ENCODE measurements around the gene IP6K2.
A peak's percentile ranks its signal among the peaks of the same experiment; 100 is the strongest.
"Not testable (repeated sequence)": the region's sequence is repeated elsewhere in the genome, so short reads cannot be mapped to it uniquely, and the experiment has no call there.

IP6K2 gene

DNA sequence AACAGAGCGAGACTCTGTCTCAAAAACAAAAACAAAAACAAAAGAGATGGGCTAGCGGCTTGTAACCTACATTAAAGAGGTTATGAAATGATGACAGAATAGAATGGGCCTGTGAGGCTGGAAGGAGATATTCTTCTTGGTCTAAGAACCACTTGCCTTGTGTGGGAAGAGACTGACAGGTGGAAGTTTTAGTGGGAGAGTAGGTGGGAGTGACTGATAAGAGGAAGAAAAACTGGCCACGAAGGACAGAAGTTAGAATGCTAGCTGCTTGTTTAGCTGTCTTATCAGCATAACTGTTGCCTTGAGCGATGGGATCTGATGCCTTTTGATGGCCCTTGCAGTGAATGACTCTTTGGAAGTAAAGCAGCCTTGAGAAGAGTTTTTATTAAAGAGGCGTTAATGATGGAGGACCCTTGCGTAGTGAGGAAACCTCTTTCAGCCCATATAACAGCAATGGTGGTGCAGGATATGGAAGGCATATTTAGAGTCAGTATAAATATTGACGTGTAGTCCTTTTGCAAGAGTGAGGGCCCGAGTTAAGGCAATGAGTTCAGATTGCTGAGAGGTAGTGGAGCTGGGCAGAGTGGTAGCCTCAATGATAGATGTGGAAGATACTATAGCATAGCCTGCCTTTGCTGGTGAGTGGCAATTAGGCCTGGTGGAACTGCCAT, 8.3 kb upstream of the IP6K2 start:
- DNase-seq, result not testable (repeated sequence)

DNA sequence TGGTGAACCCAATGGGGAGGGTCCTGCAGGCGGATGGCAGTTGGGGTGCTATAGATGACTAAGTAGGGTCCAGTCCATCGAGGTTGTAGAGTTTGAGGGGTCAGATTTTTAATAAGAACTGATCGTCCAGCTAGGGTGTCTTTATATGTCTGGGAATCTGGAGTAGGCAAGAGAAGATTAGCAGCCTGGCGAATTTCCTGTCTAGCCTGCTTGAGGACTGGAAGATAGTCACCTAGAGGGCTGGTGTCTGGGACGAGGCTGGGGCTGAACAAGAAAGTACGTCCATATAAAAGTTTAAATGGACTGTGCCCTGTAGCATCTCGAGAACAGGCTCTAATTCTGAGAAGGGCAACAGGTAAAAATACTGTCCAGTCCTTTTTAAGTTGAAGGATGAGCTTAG, 6.7 kb upstream of the IP6K2 start:
- DNase-seq, result no peak

- DNase-seq, result not testable (repeated sequence)
Observed at GRCh38 chr3:48723293-48723692, 6.3 kb upstream of the IP6K2 start.

DNA sequence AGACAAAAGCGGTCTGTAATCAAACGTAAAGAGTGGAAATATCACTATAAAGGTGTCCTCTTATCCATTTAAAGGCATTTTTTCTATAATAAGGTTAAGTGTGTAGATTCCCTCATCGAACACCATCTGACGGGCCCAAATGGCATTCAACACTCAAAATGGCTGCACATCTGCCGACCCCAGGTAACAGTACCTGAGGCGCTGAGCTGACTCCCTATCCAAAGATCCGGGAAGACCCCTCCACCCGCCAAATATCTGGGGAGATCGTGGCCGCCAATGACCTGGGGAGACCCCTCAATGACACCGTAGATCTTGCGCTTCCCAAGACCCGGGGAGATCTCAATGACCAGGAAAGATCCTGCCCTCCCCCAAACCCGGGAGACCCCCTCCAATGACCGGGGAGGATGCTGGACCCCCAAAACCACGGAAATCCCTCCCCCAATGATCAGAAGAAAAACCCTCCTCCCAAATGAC, 476 bp downstream of the IP6K2 start:
- peak; percentile 47 for DNase-seq

- DNase-seq, result peak; percentile 53
Observed at GRCh38 chr3:48715174-48715800, 1.7 kb downstream of the IP6K2 start.

GRCh38 chr3:48711727-48712126, 5.3 kb downstream of the IP6K2 start:
- no peak for DNase-seq

DNA sequence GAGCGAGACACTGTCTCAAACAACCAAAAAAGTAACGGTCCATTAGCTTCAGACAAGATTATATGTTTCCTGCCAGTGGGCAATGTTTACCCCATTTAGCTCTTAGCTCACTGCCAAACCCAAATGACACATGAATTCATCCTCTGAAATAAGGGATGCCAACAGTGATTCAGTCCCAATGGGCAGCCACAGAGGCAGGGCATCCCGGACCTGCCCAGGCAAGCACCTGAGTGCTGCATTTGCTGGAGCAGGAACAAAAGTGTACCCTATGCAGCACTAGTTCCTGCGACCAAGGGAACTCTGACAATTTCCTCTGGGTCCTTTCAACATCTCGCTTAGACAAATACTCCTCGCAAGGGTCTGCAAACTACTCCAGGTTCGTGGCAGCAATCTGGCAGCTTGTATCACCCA, 8.0 kb downstream of the IP6K2 start:
- DNase-seq, result no peak

GRCh38 chr3:48708481-48708889, 8.5 kb downstream of the IP6K2 start:
- no peak for DNase-seq

- DNase-seq, result no peak
Observed at GRCh38 chr3:48707157-48707556, 9.9 kb downstream of the IP6K2 start.

GRCh38 chr3:48702320-48702920, 14.6 kb downstream of the IP6K2 start:
- no peak for DNase-seq

DNA sequence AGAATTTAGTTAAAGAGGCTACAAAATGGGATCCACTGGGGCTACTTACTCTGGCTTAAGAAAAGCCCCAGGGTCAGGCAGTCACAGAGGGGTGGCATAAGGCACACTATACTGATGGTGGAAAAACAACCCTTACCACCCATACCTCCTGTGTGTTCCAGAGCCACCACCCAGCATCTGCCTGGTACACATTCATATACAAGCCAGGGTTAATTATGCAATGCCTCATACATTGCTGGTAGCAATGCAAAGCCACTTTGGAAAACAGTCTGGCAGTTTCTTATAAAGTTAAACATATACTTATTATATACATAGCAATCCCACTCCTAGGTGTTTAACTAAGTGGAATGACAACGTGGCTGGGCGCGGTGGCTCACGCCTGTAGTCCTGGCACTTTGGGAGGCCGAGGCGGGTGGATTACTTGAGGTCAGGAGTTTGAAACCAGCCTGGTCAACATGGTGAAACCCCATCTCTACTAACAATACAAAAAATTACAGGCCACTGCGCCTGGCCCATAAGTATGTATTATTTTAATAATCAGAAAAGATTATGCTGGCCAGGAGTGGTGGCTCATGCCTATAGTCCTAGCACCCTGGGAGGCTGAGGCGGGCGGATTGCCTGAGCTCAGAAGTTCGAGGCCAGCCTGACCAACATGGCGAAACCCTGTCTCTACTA, 16.2 kb downstream of the IP6K2 start:
- DNase-seq, result peak; percentile 13

GRCh38 chr3:48698891-48699290, 18.1 kb downstream of the IP6K2 start:
- DNase-seq, result no peak

- DNase-seq, result no peak
Observed at GRCh38 chr3:48697952-48698351, 19.1 kb downstream of the IP6K2 start.

DNA sequence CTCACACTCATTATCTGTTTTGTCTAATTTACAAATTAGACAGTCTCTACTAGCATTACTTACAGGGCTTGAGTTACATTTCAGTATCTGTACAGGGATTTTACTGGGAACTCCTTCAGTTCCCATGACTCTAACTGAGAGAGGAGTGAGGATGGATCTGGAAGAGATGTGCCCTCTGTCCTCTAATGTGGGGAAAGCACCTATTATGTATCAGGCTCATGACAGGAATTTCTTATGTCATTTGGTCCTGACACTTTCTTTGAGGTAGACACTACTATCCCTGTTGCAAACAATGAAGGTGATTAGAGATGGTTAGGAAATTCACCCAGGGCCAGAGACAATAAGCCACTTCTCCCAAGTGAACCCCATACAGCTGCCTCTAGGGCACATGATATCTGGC, 20.4 kb downstream of the IP6K2 start:
- DNase-seq, result no peak

DNA sequence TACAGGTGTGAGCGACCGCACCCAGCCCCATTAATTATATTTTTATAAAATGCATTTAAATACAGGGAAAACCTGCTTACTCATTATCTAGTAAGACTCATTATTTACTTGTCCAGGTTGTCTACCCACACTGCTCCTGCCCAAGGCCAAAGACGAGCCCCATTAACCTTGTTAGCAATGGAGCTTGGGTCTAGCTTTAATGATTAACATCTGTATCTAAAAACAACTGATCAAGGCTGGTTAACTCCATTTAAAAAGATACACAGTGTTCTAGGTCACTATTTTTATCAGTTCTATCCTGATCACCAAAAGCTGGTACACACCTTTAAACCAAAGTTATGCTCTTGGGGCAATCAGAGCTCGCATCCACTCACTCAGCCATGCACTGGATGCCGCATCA, 20.9 kb downstream of the IP6K2 start:
- DNase-seq, result no peak

DNA sequence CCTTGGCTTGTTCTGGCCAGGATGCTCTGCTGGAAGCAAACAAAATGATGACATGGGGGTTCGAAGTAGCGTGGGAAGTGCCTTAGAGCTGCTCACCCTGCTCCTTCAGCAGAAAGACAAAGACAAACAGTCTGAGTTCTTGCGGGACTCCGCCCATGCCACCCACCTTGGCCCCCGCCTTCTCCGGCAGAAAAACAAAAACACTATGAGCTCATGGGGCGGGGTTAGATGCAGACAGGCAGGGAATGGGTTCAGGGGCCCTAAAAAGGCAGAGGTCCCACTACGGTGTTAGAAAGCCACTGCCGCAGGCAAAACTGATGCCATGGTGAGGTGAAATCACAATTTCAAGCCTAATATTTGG, 21.6 kb downstream of the IP6K2 start:
- DNase-seq, result no peak

DNA sequence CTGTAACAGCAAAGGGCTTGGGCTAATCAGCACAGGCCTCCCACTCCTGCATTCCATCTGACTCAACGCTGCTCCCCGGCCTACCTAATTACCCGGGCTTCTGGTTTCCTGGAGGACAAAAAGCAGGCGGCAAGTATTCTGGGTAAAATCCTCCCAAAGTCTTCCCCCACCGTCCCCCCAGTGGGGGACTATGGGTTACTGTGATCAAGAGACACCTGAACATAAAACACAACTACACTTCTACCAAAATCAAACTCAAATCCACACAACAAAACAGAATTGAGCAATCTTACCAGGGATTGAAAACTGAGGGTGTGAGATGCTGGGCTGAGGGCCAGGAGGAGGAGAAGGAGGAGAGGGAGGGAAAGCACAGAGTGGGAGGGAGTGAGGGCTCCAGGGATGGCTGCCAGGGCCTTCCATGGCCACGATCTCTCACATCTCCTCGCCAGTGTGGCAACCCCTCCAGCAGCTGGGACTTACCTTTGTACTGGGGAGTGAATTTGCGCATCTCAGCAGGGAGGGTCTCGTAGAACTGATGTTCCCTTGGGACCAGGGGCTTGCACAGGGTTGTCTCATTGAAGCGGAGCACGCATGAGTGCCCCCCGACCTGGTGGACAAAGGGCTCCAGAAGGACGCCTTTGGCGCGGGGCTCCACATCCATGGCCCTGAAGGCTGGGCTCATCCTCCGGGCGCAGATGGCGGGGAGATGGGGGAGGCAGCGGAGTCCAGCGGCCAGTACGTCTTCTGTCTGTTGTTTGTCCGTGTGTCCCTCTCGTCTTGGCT, 22.2 kb downstream of the IP6K2 start:
- no peak for DNase-seq

- no peak for DNase-seq
Observed at GRCh38 chr3:48693826-48694225, 23.2 kb downstream of the IP6K2 start.

DNA sequence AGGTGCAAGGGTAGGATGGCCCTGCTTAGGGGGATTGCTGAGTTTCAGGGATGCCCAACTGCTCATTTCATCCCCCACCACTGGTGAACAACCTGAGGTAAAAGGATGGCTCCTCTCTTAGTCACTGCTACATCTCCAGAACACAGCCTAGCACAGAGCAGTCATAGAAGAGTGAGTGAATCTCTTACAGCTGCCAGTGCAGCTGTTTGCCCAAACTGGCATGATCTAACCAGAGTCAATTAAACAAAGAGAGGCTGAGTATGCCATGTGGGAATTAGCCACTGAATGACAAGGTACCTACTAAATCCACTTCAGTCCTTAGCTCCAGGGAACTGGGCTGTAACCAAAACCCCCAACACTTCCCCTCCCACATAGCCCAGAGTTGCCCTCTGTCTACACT, 24.5 kb downstream of the IP6K2 start:
- DNase-seq, result no peak

DNA sequence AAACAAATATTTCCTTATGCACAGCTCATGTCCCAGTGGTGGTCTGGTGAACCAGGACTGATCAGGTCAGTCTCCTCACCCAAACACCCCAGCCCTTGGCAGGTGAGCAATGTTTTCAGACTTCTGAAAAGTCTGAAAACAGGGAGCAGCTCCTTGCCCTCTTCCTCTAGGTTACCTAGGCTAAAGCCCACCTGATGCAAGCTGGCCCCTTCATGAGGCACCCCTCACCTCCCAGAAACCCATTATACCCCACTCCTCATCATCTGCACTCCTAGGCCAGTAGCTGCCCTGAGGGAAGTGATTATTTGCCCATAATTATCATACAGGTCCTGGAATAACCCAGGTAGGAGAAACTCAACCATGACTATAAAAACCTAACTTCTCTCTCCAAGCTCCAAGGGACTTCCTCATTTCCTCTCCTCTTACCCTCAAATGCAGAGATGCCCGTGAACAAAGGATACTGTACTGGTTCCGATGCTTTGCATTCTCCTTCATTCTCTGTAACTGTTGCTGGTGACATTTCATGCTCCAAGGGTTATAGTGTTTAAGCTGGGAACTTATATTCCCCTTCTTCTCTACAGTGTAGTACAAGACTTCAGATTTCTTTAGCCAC, 26.1 kb downstream of the IP6K2 start:
- DNase-seq, result no peak

- no peak for DNase-seq
Observed at GRCh38 chr3:48689384-48689783, 27.6 kb downstream of the IP6K2 start.

DNA sequence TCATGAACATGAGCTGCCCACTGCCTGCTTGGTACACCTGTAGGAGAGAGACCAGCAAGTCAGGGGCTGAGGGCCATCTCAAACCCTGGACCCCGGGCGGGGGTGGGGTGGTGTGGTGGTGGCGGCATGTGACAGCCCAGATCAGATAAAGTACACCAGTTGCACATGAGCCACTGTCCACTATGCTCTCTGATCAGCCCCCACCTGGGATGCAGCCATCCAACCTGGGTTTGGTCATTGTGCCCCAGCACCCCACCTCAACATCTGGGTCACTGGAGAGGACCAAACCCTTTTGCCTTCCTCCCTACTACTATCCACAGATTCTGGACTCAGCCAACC, 28.3 kb downstream of the IP6K2 start:
- no peak for DNase-seq
